H9 (cell line): Measurements from ENCODE around the gene CORO7. TPM values are rescaled to one million over a fixed set of nuclear protein-coding genes. Genes with fewer than 3 reads are reported as not detected.

Experiments
- DNase-seq: peaks from one replicate; pipeline ENCODE4 v3.0.0-alpha.2; 2017
- H2AFZ ChIP-seq: one replicate; pipeline ENCODE4 v1.6.1; 2013; ENCODE audit warnings: mild to moderate bottlenecking, low read length, control low read depth, moderate library complexity
- H2AK5ac ChIP-seq: 2 replicates; pipeline ENCODE4 v1.6.1; 2013; ENCODE audit warnings: low read length, control low read depth, mixed read lengths; ENCODE audit not compliant: insufficient read length
- H2BK120ac ChIP-seq: one replicate; pipeline ENCODE4 v1.6.1; 2013; ENCODE audit warnings: low read depth, mild to moderate bottlenecking, low read length, control low read depth, inconsistent platforms; ENCODE audit not compliant: poor library complexity, severe bottlenecking
- H2BK12ac ChIP-seq: 2 replicates; pipeline ENCODE4 v1.6.1; 2013; ENCODE audit warnings: low read length, control low read depth, mixed read lengths, low read depth; ENCODE audit not compliant: insufficient read length
- H2BK15ac ChIP-seq: 2 replicates; pipeline ENCODE4 v1.6.1; 2013; ENCODE audit warnings: low read depth, low read length, control low read depth
- H2BK20ac ChIP-seq: one replicate; pipeline ENCODE4 v1.6.1; 2013; ENCODE audit warnings: low read depth, mild to moderate bottlenecking, low read length, control low read depth, inconsistent platforms; ENCODE audit not compliant: poor library complexity, severe bottlenecking
- H2BK5ac ChIP-seq: 2 replicates; pipeline ENCODE4 v1.6.1; 2013; ENCODE audit warnings: low read length, control low read depth, mixed read lengths; ENCODE audit not compliant: insufficient read length
- H3K14ac ChIP-seq: 2 replicates; pipeline ENCODE4 v1.6.1; 2013; ENCODE audit warnings: low read length, control low read depth; ENCODE audit not compliant: insufficient read depth
- H3K18ac ChIP-seq: 2 replicates; pipeline ENCODE4 v1.6.1; 2013; ENCODE audit warnings: low read depth, mild to moderate bottlenecking, mixed read lengths, low read length, control low read depth; ENCODE audit not compliant: insufficient read length
- H3K23ac ChIP-seq: 2 replicates; pipeline ENCODE4 v1.6.1; 2013; ENCODE audit warnings: low read length, control low read depth, mixed read lengths, low read depth; ENCODE audit not compliant: insufficient read length
- H3K23me2 ChIP-seq: 2 replicates; pipeline ENCODE4 v1.6.1; 2013; ENCODE audit warnings: low read depth, mild to moderate bottlenecking, mixed read lengths, low read length, control low read depth; ENCODE audit not compliant: insufficient read length, poor library complexity, severe bottlenecking
- H3K27ac ChIP-seq: 2 replicates; pipeline ENCODE4 v1.5.1; 2013; ENCODE audit warnings: low read length, control low read depth, mixed read lengths, low read depth; ENCODE audit not compliant: insufficient read length
- H3K27me3 ChIP-seq: 2 replicates; pipeline ENCODE4 v1.6.1; 2013; ENCODE audit warnings: low read length, control low read depth, inconsistent platforms; ENCODE audit not compliant: insufficient read depth
- H3K4ac ChIP-seq: 2 replicates; pipeline ENCODE4 v1.6.1; 2013; ENCODE audit warnings: low read depth, mild to moderate bottlenecking, control low read depth, inconsistent platforms, low read length, moderate library complexity
- H3K4me1 ChIP-seq: 2 replicates; pipeline ENCODE4 v1.6.1; 2013; ENCODE audit warnings: low read length, control low read depth, inconsistent platforms; ENCODE audit not compliant: insufficient read depth
- H3K4me2 ChIP-seq: 2 replicates; pipeline ENCODE4 v1.6.1; 2013; ENCODE audit warnings: low read length, control low read depth, mixed read lengths; ENCODE audit not compliant: insufficient read length, insufficient read depth
- H3K56ac ChIP-seq: 2 replicates; pipeline ENCODE4 v1.6.1; 2013; ENCODE audit warnings: low read depth, mild to moderate bottlenecking, mixed read lengths, low read length, control low read depth; ENCODE audit not compliant: insufficient read length
- H3K79me1 ChIP-seq: 2 replicates; pipeline ENCODE4 v1.6.1; 2013; ENCODE audit warnings: low read depth, mild to moderate bottlenecking, moderate library complexity, low read length, control low read depth, inconsistent platforms; ENCODE audit not compliant: insufficient read depth, poor library complexity, severe bottlenecking
- H3K79me2 ChIP-seq: 2 replicates; pipeline ENCODE4 v1.6.1; 2013; ENCODE audit warnings: low read length, control low read depth, inconsistent platforms; ENCODE audit not compliant: insufficient read depth
- H3K9ac ChIP-seq: 2 replicates; pipeline ENCODE4 v1.6.1; 2013; ENCODE audit warnings: low read length, control low read depth, mixed read lengths; ENCODE audit not compliant: insufficient read length; ENCODE audit errors: extremely low read depth
- H3K9me3 ChIP-seq: one replicate; pipeline ENCODE4 v1.6.1; 2013; ENCODE audit warnings: low read depth, low read length, inconsistent platforms; ENCODE audit not compliant: control insufficient read depth
- H3T11ph ChIP-seq: one replicate; pipeline ENCODE4 v1.6.1; 2013; ENCODE audit warnings: mild to moderate bottlenecking, low read length, control low read depth, inconsistent platforms
- H4K20me1 ChIP-seq: one replicate; pipeline ENCODE4 v1.6.1; 2013; ENCODE audit not compliant: control insufficient read depth, insufficient read length, insufficient read depth
- H4K5ac ChIP-seq: 2 replicates; pipeline ENCODE4 v1.6.1; 2013; ENCODE audit warnings: low read depth, mild to moderate bottlenecking, mixed read lengths, low read length, control low read depth; ENCODE audit not compliant: insufficient read length
- H4K8ac ChIP-seq: replicated peaks from 2 replicates; pipeline ENCODE4 v1.6.1; 2013; ENCODE audit warnings: low read length, control low read depth, mixed read lengths, low read depth; ENCODE audit not compliant: insufficient read length
- H4K91ac ChIP-seq: 2 replicates; pipeline ENCODE4 v1.6.1; 2013; ENCODE audit warnings: low read depth, mild to moderate bottlenecking, moderate library complexity, mixed read lengths, low read length, control low read depth; ENCODE audit not compliant: insufficient read length
- H3K27ac Mint-ChIP-seq, 3 experiments: 2 replicates in 2 of 3; 3 replicates in 1 of 3; pipeline ENCODE4 v1.8.0; 2020 to 2021; ENCODE audit warnings: mixed read lengths in 3 of 3, mild to moderate bottlenecking in 1 of 3, moderate library complexity in 1 of 3
- H3K27me3 Mint-ChIP-seq: 2 replicates; pipeline ENCODE4 v1.8.0; 2021; ENCODE audit warnings: low read depth, mild to moderate bottlenecking, moderate library complexity, mixed read lengths
- H3K36me3 Mint-ChIP-seq, 3 experiments: 2 replicates in 2 of 3; 3 replicates in 1 of 3; pipeline ENCODE4 v1.8.0; 2020 to 2021; ENCODE audit warnings: low read depth in 3 of 3, mixed read lengths in 3 of 3; ENCODE audit not compliant: insufficient read depth in 1 of 3
- H3K4me1 Mint-ChIP-seq, 2 experiments: 2 replicates each; pipeline ENCODE4 v1.8.0; 2020; ENCODE audit warnings: mixed read lengths in 2 of 2
- H3K4me3 Mint-ChIP-seq, 2 experiments: 2 replicates in 1 of 2; 3 replicates in 1 of 2; pipeline ENCODE4 v1.8.0; 2020 to 2021; ENCODE audit warnings: mild to moderate bottlenecking in 2 of 2, mixed read lengths in 2 of 2, moderate library complexity in 1 of 2
- H3K9me3 Mint-ChIP-seq, 2 experiments: 2 replicates in 1 of 2; 3 replicates in 1 of 2; pipeline ENCODE4 v1.8.0; 2020; ENCODE audit warnings: mild to moderate bottlenecking in 2 of 2, mixed read lengths in 2 of 2, moderate library complexity in 1 of 2
- WGBS: extraction: QIAGEN DNeasy Blood & Tissue Kit; methylation state at CpG from one replicate; pipeline ENCODE4 v1.1.7; 2013; ENCODE audit warnings: missing lambda C conversion rate, low lambda C conversion rate, mixed read lengths; ENCODE audit not compliant: insufficient read length; ENCODE audit errors: extremely low coverage; 5-methylcytosine and 5-hydroxymethylcytosine counted together
- total RNA-seq: library from RNA; stranded (reverse); gene quantifications from 2 replicates; pipeline ENCODE4 v1.2.1, GENCODE V29; 2021
- TF ChIP-seq, protein P1 (sequence below): fragments of 200-600 bp; sonication (generic); conservative IDR thresholded peaks from 3 replicates; pipeline ENCODE4 v1.8.0; 2021; ENCODE audit warnings: antibody characterized with exemption, mild to moderate bottlenecking

CORO7 gene
- total RNA-seq, 1 experiment from 2014 or later = 38.4 TPM

DNA sequence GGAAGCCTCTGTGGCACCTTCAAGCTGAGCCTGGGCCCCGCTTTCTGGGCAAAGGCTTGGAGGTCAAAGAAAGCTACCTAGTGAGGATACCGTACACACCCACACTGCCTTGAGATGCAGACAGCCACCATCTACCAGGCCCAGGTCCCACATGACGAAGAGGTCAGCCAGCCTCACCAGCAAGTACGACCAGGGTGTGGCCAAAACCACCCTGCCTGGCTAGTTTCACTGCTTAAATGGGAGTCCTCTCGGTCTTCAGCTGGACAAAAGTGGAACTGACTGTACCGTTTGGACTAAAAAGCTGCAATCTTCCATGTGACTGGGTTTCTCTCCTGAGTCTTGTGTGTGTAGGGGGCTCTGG is 23.2 kb downstream of the CORO7 start:
- H3K4me1 Mint-ChIP-seq = peaks cover 41 to 50% of the 10 kb centered on the region in 2 experiments
- Histone ChIP-seq H3K79me1 (no peaks in the 10 kb centered on the region), H4K8ac (peak overlapping the region; percentile 86), H2AFZ (no peak overlapping the region), H4K91ac (peak overlapping the region; percentile 88), H2BK5ac (peak overlapping the region; percentile 80), H3K79me2 (no peaks in the 10 kb centered on the region), H3K23me2 (no peaks in the 10 kb centered on the region), H3K23ac (no peak overlapping the region), H3K14ac (peak overlapping the region; percentile 72), H3K9me3 (no peaks in the 10 kb centered on the region), H3K4me2 (peak overlapping the region; percentile 11), H2BK20ac (peak overlapping the region; percentile 78), H3K4ac (peak overlapping the region; percentile 39), H2BK15ac (no peak overlapping the region), H3K18ac (peak overlapping the region; percentile 80), H3K9ac (no peak overlapping the region), H3K27me3 (no peaks in the 10 kb centered on the region), H3K56ac (peak overlapping the region; percentile 74), H3K4me1 (peaks cover 5% of the 10 kb centered on the region; the same call in 1 of the 2 replicates), H2AK5ac (peak overlapping the region; percentile 76), H3T11ph (peak overlapping the region; percentile 0), H2BK120ac (peak overlapping the region; percentile 93), H4K5ac (peak overlapping the region; percentile 83), H3K27ac (peak overlapping the region; percentile 83), H4K20me1 (no peaks in the 10 kb centered on the region), H2BK12ac (peak overlapping the region; percentile 94)
- peak overlapping the region in 1 of 2 experiments; percentile 32; a peak in 1 of 5 replicates for H3K4me3 Mint-ChIP-seq
- H3K27ac Mint-ChIP-seq = peak overlapping the region; percentile 97 to 99 (median 98)
- no CpG with 5 or more reads among the region's 6 CpGs for WGBS
- H3K9me3 Mint-ChIP-seq = no peaks in the 10 kb centered on the region
- TF ChIP-seq, protein P1, sequence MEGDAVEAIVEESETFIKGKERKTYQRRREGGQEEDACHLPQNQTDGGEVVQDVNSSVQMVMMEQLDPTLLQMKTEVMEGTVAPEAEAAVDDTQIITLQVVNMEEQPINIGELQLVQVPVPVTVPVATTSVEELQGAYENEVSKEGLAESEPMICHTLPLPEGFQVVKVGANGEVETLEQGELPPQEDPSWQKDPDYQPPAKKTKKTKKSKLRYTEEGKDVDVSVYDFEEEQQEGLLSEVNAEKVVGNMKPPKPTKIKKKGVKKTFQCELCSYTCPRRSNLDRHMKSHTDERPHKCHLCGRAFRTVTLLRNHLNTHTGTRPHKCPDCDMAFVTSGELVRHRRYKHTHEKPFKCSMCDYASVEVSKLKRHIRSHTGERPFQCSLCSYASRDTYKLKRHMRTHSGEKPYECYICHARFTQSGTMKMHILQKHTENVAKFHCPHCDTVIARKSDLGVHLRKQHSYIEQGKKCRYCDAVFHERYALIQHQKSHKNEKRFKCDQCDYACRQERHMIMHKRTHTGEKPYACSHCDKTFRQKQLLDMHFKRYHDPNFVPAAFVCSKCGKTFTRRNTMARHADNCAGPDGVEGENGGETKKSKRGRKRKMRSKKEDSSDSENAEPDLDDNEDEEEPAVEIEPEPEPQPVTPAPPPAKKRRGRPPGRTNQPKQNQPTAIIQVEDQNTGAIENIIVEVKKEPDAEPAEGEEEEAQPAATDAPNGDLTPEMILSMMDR = no peak
- peaks cover 4 to 6% (median 5%) of the 10 kb centered on the region in 3 experiments; a peak in 3 of 7 replicates for H3K36me3 Mint-ChIP-seq
- no peaks in the 10 kb centered on the region for H3K27me3 Mint-ChIP-seq
- no peak for DNase-seq
